ENCODE results near the gene AKAIN1.

DNA sequence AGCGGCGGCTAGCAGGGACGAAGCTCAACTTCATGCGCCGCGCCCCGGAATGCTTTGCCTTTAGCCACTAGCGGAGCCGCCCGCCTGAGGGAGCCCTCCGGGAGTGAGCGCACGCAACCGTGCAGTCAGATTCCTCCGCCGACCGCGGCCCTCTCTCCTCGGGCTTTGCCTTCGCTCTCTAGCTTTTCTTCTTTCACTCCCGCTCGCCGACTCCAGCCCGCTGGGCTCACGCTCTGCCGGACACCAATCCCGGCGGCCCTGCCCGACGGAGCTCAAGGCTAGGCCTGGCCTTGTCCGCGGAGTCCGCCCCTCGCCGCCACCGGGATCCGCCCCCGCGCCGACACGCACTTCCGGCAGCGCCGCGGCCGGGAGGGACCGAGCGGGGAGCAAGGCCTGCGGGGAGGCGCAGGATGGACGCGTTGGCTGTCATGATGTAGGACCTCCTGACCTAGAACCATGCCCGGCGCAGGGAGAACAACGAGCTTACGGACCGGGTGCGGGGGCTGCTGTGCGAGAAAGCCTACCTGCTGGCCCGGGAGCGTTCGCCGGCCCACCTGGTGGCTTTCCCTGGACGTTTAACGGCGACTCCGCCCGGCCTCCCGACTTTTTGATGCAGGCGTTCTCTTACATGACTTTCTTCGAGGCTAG lies 40.8 kb upstream of the AKAIN1 start:
- peak; percentile 36 for TF ChIP-seq POLR2A (IDR thresholded peaks at IDR 0.05)
- TF ChIP-seq, protein P1, sequence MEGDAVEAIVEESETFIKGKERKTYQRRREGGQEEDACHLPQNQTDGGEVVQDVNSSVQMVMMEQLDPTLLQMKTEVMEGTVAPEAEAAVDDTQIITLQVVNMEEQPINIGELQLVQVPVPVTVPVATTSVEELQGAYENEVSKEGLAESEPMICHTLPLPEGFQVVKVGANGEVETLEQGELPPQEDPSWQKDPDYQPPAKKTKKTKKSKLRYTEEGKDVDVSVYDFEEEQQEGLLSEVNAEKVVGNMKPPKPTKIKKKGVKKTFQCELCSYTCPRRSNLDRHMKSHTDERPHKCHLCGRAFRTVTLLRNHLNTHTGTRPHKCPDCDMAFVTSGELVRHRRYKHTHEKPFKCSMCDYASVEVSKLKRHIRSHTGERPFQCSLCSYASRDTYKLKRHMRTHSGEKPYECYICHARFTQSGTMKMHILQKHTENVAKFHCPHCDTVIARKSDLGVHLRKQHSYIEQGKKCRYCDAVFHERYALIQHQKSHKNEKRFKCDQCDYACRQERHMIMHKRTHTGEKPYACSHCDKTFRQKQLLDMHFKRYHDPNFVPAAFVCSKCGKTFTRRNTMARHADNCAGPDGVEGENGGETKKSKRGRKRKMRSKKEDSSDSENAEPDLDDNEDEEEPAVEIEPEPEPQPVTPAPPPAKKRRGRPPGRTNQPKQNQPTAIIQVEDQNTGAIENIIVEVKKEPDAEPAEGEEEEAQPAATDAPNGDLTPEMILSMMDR (IDR thresholded peaks at IDR 0.05) = peak in 1 of 3 experiments; percentile 1

Data from testis (tissue), 2 donors.